Mesenchymal stem cell (in vitro differentiated cells and primary cell): Measurements from ENCODE around the gene CCR3.

Experiments
- DNase-seq: peaks from one replicate; pipeline ENCODE4 v3.0.0-alpha.2; 2013
- H2AFZ ChIP-seq: one replicate; pipeline ENCODE4 v1.6.1; 2013; ENCODE audit warnings: low read depth, mild to moderate bottlenecking, control low read depth, inconsistent platforms, low read length, moderate library complexity
- H2AK5ac ChIP-seq: 2 replicates; pipeline ENCODE4 v1.6.1; 2013; ENCODE audit warnings: low read length, moderate library complexity, mild to moderate bottlenecking, inconsistent platforms; ENCODE audit not compliant: severe bottlenecking
- H2BK120ac ChIP-seq: one replicate; pipeline ENCODE4 v1.6.1; 2013; ENCODE audit warnings: low read depth, mild to moderate bottlenecking, inconsistent platforms, low read length, moderate library complexity
- H2BK12ac ChIP-seq, 2 experiments: one replicate each; pipeline ENCODE4 v1.6.1; 2013; ENCODE audit warnings: inconsistent platforms in 2 of 2, low read length in 2 of 2, mild to moderate bottlenecking in 2 of 2, moderate library complexity in 2 of 2, control low read depth in 1 of 2
- H2BK15ac ChIP-seq: one replicate; pipeline ENCODE4 v1.6.1; 2013; ENCODE audit warnings: mild to moderate bottlenecking, low read depth, inconsistent platforms; ENCODE audit not compliant: poor library complexity, severe bottlenecking
- H2BK5ac ChIP-seq: 2 replicates; pipeline ENCODE4 v1.6.1; 2013; ENCODE audit warnings: low read depth, mild to moderate bottlenecking, low read length, control low read depth, inconsistent platforms; ENCODE audit not compliant: poor library complexity, severe bottlenecking
- H3K14ac ChIP-seq, 2 experiments: one replicate each; pipeline ENCODE4 v1.6.1; 2013; ENCODE audit warnings: inconsistent platforms in 2 of 2, low read length in 2 of 2, control low read depth in 1 of 2, mild to moderate bottlenecking in 1 of 2, moderate library complexity in 1 of 2
- H3K18ac ChIP-seq, 2 experiments: one replicate each; pipeline ENCODE4 v1.6.1; 2013; ENCODE audit warnings: inconsistent platforms in 2 of 2, low read length in 2 of 2, control low read depth in 1 of 2, low read depth in 1 of 2, mild to moderate bottlenecking in 1 of 2
- H3K23ac ChIP-seq, 2 experiments: one replicate each; pipeline ENCODE4 v1.6.1; 2013; ENCODE audit warnings: inconsistent platforms in 2 of 2, low read length in 2 of 2, mild to moderate bottlenecking in 2 of 2, moderate library complexity in 2 of 2, control low read depth in 1 of 2
- H3K27ac ChIP-seq: 2 replicates; pipeline ENCODE4 v1.5.1; 2013; ENCODE audit warnings: mild to moderate bottlenecking, moderate library complexity, low read length, control low read depth, inconsistent platforms; ENCODE audit not compliant: poor library complexity, severe bottlenecking
- H3K27me3 ChIP-seq, 2 experiments: 2 replicates each; pipeline versions ENCODE4 v1.6.1 to v1.7.0; 2013; ENCODE audit warnings: low read length in 2 of 2, mild to moderate bottlenecking in 2 of 2, moderate library complexity in 2 of 2, control low read depth in 1 of 2, inconsistent platforms in 1 of 2; ENCODE audit not compliant: control insufficient read depth in 1 of 2, insufficient read depth in 1 of 2
- H3K36me3 ChIP-seq, 2 experiments: 2 replicates each; pipeline versions ENCODE4 v1.6.1 to v1.7.0; 2013; ENCODE audit warnings: low read length in 2 of 2, control low read depth in 1 of 2, inconsistent platforms in 1 of 2, low read depth in 1 of 2, mild to moderate bottlenecking in 1 of 2; ENCODE audit not compliant: insufficient read depth in 2 of 2, control insufficient read depth in 1 of 2
- H3K4ac ChIP-seq, 2 experiments: one replicate each; pipeline ENCODE4 v1.6.1; 2013; ENCODE audit warnings: inconsistent platforms in 2 of 2, low read length in 2 of 2, mild to moderate bottlenecking in 2 of 2, moderate library complexity in 2 of 2, control low read depth in 1 of 2, low read depth in 1 of 2
- H3K4me1 ChIP-seq: 2 replicates; pipeline ENCODE4 v1.6.1; 2013; ENCODE audit warnings: low read depth, low read length, control low read depth; ENCODE audit not compliant: control insufficient read depth, insufficient read depth
- H3K4me2 ChIP-seq: 2 replicates; pipeline ENCODE4 v1.6.1; 2013; ENCODE audit warnings: low read length, mild to moderate bottlenecking, inconsistent platforms; ENCODE audit not compliant: poor library complexity, severe bottlenecking
- H3K4me3 ChIP-seq, 2 experiments: 2 replicates each; pipeline versions ENCODE4 v1.5.1 to v1.7.0; 2013; ENCODE audit warnings: low read length in 2 of 2, mild to moderate bottlenecking in 2 of 2, control low read depth in 1 of 2, low read depth in 1 of 2; ENCODE audit not compliant: insufficient read depth in 1 of 2
- H3K79me1 ChIP-seq: replicated peaks from 2 replicates; pipeline ENCODE4 v1.6.1; 2013; ENCODE audit warnings: mild to moderate bottlenecking, control low read depth, low read length, inconsistent platforms; ENCODE audit not compliant: poor library complexity, severe bottlenecking
- H3K9ac ChIP-seq: 2 replicates; pipeline ENCODE4 v1.7.0; 2013; ENCODE audit warnings: mild to moderate bottlenecking, low read length, moderate library complexity
- H3K9me3 ChIP-seq: 2 replicates; pipeline ENCODE4 v1.7.0; 2013; ENCODE audit warnings: mild to moderate bottlenecking, low read length; ENCODE audit not compliant: control insufficient read depth
- H4K8ac ChIP-seq: one replicate; pipeline ENCODE4 v1.6.1; 2013; ENCODE audit warnings: inconsistent platforms, mild to moderate bottlenecking, low read length, moderate library complexity
- H4K91ac ChIP-seq: one replicate; pipeline ENCODE4 v1.6.1; 2013; ENCODE audit warnings: mild to moderate bottlenecking, low read length, inconsistent platforms
- WGBS: methylation state at CpG from one replicate; pipeline ENCODE4 v1.1.7; 2013; ENCODE audit warnings: mixed read lengths; 5-methylcytosine and 5-hydroxymethylcytosine counted together

The CCR3 gene

GRCh38 chr3:46238386-46238785 lies 3.9 kb upstream of the CCR3 start:
- Histone ChIP-seq H3K23ac (no peak overlapping the region), H2BK5ac (no peak overlapping the region), H3K9ac (no peak overlapping the region), H2BK120ac (no peak overlapping the region), H2AFZ (no peak overlapping the region), H3K4me2 (no peak overlapping the region), H3K36me3 (no peaks in the 10 kb centered on the region), H3K79me1 (no peaks in the 10 kb centered on the region), H4K8ac (no peak overlapping the region), H3K18ac (no peak overlapping the region), H3K4ac (no peak overlapping the region), H3K9me3 (no peaks in the 10 kb centered on the region), H2AK5ac (no peak overlapping the region), H3K27ac (no peak overlapping the region), H3K14ac (no peak overlapping the region), H4K91ac (no peak overlapping the region), H3K4me3 (no peak overlapping the region), H3K27me3 (peaks cover 14 to 26% of the 10 kb centered on the region in 2 experiments), H3K4me1 (no peaks in the 10 kb centered on the region), H2BK15ac (no peak overlapping the region), H2BK12ac (no peak overlapping the region)
- WGBS: 73% methylated on average over 2 of the region's 4 CpGs
- no peak for DNase-seq

- DNase-seq: no peak
- Histone ChIP-seq H3K23ac (no peak overlapping the region), H3K27me3 (peaks cover 14 to 21% of the 10 kb centered on the region in 2 experiments), H3K4me2 (no peak overlapping the region), H2BK5ac (no peak overlapping the region), H3K9ac (no peak overlapping the region), H2BK120ac (no peak overlapping the region), H3K79me1 (no peaks in the 10 kb centered on the region), H3K4me3 (no peak overlapping the region), H2BK12ac (no peak overlapping the region), H3K4ac (no peak overlapping the region), H3K36me3 (no peaks in the 10 kb centered on the region), H4K91ac (no peak overlapping the region), H2AK5ac (no peak overlapping the region), H3K18ac (no peak overlapping the region), H2BK15ac (no peak overlapping the region), H3K4me1 (no peaks in the 10 kb centered on the region), H3K14ac (no peak overlapping the region), H2AFZ (no peak overlapping the region), H4K8ac (no peak overlapping the region), H3K27ac (no peak overlapping the region), H3K9me3 (no peaks in the 10 kb centered on the region)
- 83% methylated on average over 3 of the region's 3 CpGs for WGBS
Measured at GRCh38 chr3:46239301-46239938, 2.8 kb upstream of the CCR3 start.

- no peak overlapping the region for H2BK5ac ChIP-seq
- 81% methylated on average over 2 of the region's 2 CpGs for WGBS
- DNase-seq: no peak
Measured at GRCh38 chr3:46239952-46240351, 2.3 kb upstream of the CCR3 start.

GRCh38 chr3:46243560-46243959 lies 1.3 kb downstream of the CCR3 start:
- H2BK15ac ChIP-seq: no peak overlapping the region
- no peak overlapping the region for H2AFZ ChIP-seq
- peak overlapping the region; percentile 56 for H3K9ac ChIP-seq
- WGBS: 77% methylated on average over 2 of the region's 2 CpGs
- DNase-seq: no peak
- no peak overlapping the region for H2BK5ac ChIP-seq
- no peak overlapping the region for H4K8ac ChIP-seq
- no peak overlapping the region for H2BK12ac ChIP-seq
- H3K79me1 ChIP-seq: no peaks in the 10 kb centered on the region
- H3K36me3 ChIP-seq: no peaks in the 10 kb centered on the region
- peaks cover 0 to 11% of the 10 kb centered on the region in 2 experiments for H3K27me3 ChIP-seq
- no peak overlapping the region for H2BK120ac ChIP-seq
- no peak overlapping the region for H3K14ac ChIP-seq
- H3K18ac ChIP-seq: no peak overlapping the region
- H2AK5ac ChIP-seq: no peak overlapping the region
- no peak overlapping the region for H3K4me2 ChIP-seq
- no peak overlapping the region for H4K91ac ChIP-seq
- H3K4ac ChIP-seq: no peak overlapping the region
- H3K9me3 ChIP-seq: no peaks in the 10 kb centered on the region
- no peaks in the 10 kb centered on the region for H3K4me1 ChIP-seq
- H3K23ac ChIP-seq: no peak overlapping the region
- no peak overlapping the region for H3K4me3 ChIP-seq
- H3K27ac ChIP-seq: no peak overlapping the region

More at GRCh38 chr3:46239952-46240351, 2.3 kb upstream of the CCR3 start:
- H3K4me2 ChIP-seq: no peak overlapping the region
- H2AFZ ChIP-seq: no peak overlapping the region
- H3K9me3 ChIP-seq: no peaks in the 10 kb centered on the region
- H2BK12ac ChIP-seq: no peak overlapping the region
- no peak overlapping the region for H2BK15ac ChIP-seq
- no peak overlapping the region for H2AK5ac ChIP-seq
- H4K8ac ChIP-seq: no peak overlapping the region
- no peak overlapping the region for H3K4ac ChIP-seq
- no peak overlapping the region for H3K4me3 ChIP-seq
- no peak overlapping the region for H4K91ac ChIP-seq
- H3K36me3 ChIP-seq: no peaks in the 10 kb centered on the region
- no peak overlapping the region for H3K18ac ChIP-seq
- H3K9ac ChIP-seq: no peak overlapping the region
- no peaks in the 10 kb centered on the region for H3K4me1 ChIP-seq
- no peak overlapping the region for H3K27ac ChIP-seq
- H3K14ac ChIP-seq: no peak overlapping the region
- no peaks in the 10 kb centered on the region for H3K79me1 ChIP-seq
- H2BK120ac ChIP-seq: no peak overlapping the region
- H3K23ac ChIP-seq: no peak overlapping the region
- H3K27me3 ChIP-seq: peaks cover 14 to 18% of the 10 kb centered on the region in 2 experiments
